Panc1 (cell line): ENCODE data around the gene ZNF609. TPM values are rescaled to one million over a fixed set of nuclear protein-coding genes. Genes with fewer than 3 reads are reported as not detected.

ENCODE experiments used
- ATAC-seq: fragments of 200-7000 bp; cut with Tn5 transposase; 2 replicates; pipeline ENCODE4 v1.9.1; 2020; ENCODE audit warnings: mild to moderate bottlenecking, moderate library complexity
- BruUV-seq: library from RNA; stranded (reverse); fragments of 400-500 nt; replicated peaks from 2 replicates; lab custom pipeline; 2021; lab: Mats Ljungman, UMichigan
- CTCF ChIA-PET: fragments of 300-600 bp; sonication (Branson Sonifier 250); formaldehyde crosslinking; loops from one replicate; lab custom pipeline; 2022; ENCODE audit warnings: antibody characterized with exemption; lab: Charles Lee
- POLR2A ChIA-PET: fragments of 300-600 bp; sonication (Branson Sonifier 250); formaldehyde crosslinking; loops from one replicate; lab custom pipeline; 2022; ENCODE audit warnings: antibody characterized with exemption; lab: Charles Lee
- DNase-seq: peaks from one replicate; pipeline ENCODE4 v3.0.0-alpha.2; 2010; ENCODE audit warnings: low read depth, low spot score
- H3K27ac ChIP-seq: 2 replicates; pipeline ENCODE4 v1.5.1; 2011; ENCODE audit warnings: mild to moderate bottlenecking, low read length, inconsistent platforms
- H3K27me3 ChIP-seq: fragments of 200-500 bp; sonication (Bioruptor generic); 2 replicates; pipeline ENCODE4 v1.6.0; 2014; ENCODE audit warnings: low read length, inconsistent platforms; ENCODE audit not compliant: control insufficient read depth, insufficient read depth
- H3K36me3 ChIP-seq: fragments of 200-500 bp; sonication (Bioruptor generic); 2 replicates; pipeline ENCODE4 v1.5.1; 2014; ENCODE audit warnings: inconsistent platforms, mild to moderate bottlenecking, low read length, moderate library complexity; ENCODE audit not compliant: control insufficient read depth, insufficient read depth
- H3K4me1 ChIP-seq: 2 replicates; pipeline ENCODE4 v1.5.1; 2011; ENCODE audit warnings: inconsistent platforms, mild to moderate bottlenecking, low read length, moderate library complexity; ENCODE audit not compliant: control insufficient read depth, insufficient read depth
- H3K4me3 ChIP-seq, 2 experiments: 2 replicates each; pipeline ENCODE4 v1.5.1; 2011 to 2012; ENCODE audit warnings: low read depth in 2 of 2, low read length in 2 of 2, mild to moderate bottlenecking in 2 of 2, inconsistent platforms in 1 of 2, moderate library complexity in 1 of 2
- H3K9me3 ChIP-seq: fragments of 200-500 bp; sonication (Bioruptor generic); 2 replicates; pipeline ENCODE4 v1.5.1; 2014; ENCODE audit warnings: low read depth, mild to moderate bottlenecking, inconsistent platforms, low read length, moderate library complexity; ENCODE audit not compliant: control insufficient read depth, insufficient read depth
- CTCF ChIP-seq: fragments of 450-650 bp; IDR thresholded peaks from 2 replicates; pipeline ENCODE4 v1.5.1; 2017; ENCODE audit warnings: mild to moderate bottlenecking
- POLR2AphosphoS5 ChIP-seq: IDR thresholded peaks from 2 replicates; pipeline ENCODE4 v1.6.1; 2012; ENCODE audit warnings: mild to moderate bottlenecking, low read depth, low read length, moderate library complexity
- SIN3A ChIP-seq: IDR thresholded peaks from 2 replicates; pipeline ENCODE4 v1.6.1; 2012; ENCODE audit warnings: low read depth, mild to moderate bottlenecking, low read length, moderate library complexity, borderline replicate concordance; ENCODE audit not compliant: insufficient read depth
- TCF7L2 ChIP-seq: IDR thresholded peaks from 2 replicates; pipeline ENCODE4 v1.6.1; 2011; ENCODE audit warnings: mild to moderate bottlenecking, low read depth, low read length, inconsistent platforms
- in situ Hi-C: cut with HindIII; loops from 2 replicates; pipeline ENCODE4 v1.10.0; 2016; ENCODE audit warnings: low sequenced_read_pairs, low pct_unique_long_range_greater_than_20kb
- intact Hi-C: fragments of 100-400 bp; cut with micrococcal nuclease; formaldehyde crosslinking; loops from one replicate; pipeline ENCODE4 v1.10.0; 2022; ENCODE audit not compliant: unreplicated experiment
- total RNA-seq: library from RNA; stranded (reverse); gene quantifications from one replicate; pipeline ENCODE4 v1.2.1, GENCODE V29; 2021; ENCODE audit not compliant: unreplicated experiment
- TF ChIP-seq, protein P1 (sequence below), 2 experiments: IDR thresholded peaks; 2 replicates each; pipeline ENCODE4 v1.6.1; 2011 to 2012; ENCODE audit warnings: low read depth in 2 of 2, control low read depth in 1 of 2, low read length in 1 of 2, mild to moderate bottlenecking in 1 of 2, moderate library complexity in 1 of 2; ENCODE audit not compliant: insufficient read depth in 1 of 2

Gene ZNF609
- total RNA-seq, 1 experiment from 2014 or later, result 47.2 TPM

GRCh38 chr15:64712353-64712752 is 252.0 kb downstream of the ZNF609 start:
- BruUV-seq, result no TSS peak
- intact Hi-C loops, result no loop called here
- Histone ChIP-seq H3K4me1 (no peaks in the 10 kb centered on the region), H3K4me3 (no peak overlapping the region), H3K36me3 (no peaks in the 10 kb centered on the region), H3K9me3 (no peaks in the 10 kb centered on the region), H3K27ac (no peak overlapping the region), H3K27me3 (no peaks in the 10 kb centered on the region)
- DNase-seq (no peak), ATAC-seq (no peak)
- POLR2A ChIA-PET, result interaction anchor here (0.6 kb wide), 1 partner anchor 90 kb away, joined by 6 read pairs; no protein-coding TSS in a partner anchor
- in situ Hi-C loops, result no loop called here
- TF ChIP-seq, protein P1, sequence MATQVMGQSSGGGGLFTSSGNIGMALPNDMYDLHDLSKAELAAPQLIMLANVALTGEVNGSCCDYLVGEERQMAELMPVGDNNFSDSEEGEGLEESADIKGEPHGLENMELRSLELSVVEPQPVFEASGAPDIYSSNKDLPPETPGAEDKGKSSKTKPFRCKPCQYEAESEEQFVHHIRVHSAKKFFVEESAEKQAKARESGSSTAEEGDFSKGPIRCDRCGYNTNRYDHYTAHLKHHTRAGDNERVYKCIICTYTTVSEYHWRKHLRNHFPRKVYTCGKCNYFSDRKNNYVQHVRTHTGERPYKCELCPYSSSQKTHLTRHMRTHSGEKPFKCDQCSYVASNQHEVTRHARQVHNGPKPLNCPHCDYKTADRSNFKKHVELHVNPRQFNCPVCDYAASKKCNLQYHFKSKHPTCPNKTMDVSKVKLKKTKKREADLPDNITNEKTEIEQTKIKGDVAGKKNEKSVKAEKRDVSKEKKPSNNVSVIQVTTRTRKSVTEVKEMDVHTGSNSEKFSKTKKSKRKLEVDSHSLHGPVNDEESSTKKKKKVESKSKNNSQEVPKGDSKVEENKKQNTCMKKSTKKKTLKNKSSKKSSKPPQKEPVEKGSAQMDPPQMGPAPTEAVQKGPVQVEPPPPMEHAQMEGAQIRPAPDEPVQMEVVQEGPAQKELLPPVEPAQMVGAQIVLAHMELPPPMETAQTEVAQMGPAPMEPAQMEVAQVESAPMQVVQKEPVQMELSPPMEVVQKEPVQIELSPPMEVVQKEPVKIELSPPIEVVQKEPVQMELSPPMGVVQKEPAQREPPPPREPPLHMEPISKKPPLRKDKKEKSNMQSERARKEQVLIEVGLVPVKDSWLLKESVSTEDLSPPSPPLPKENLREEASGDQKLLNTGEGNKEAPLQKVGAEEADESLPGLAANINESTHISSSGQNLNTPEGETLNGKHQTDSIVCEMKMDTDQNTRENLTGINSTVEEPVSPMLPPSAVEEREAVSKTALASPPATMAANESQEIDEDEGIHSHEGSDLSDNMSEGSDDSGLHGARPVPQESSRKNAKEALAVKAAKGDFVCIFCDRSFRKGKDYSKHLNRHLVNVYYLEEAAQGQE (IDR thresholded peaks at IDR 0.05; ENCODE audit: insufficient read depth in 1 of 2, low read depth in 2 of 2, low read length in 1 of 2), result no peak
- TF ChIP-seq POLR2AphosphoS5, result no peak
- no peak for TF ChIP-seq TCF7L2
- no peak for TF ChIP-seq SIN3A
- no peak for TF ChIP-seq CTCF
- CTCF ChIA-PET, result interaction anchor here (0.7 kb wide), 1 partner anchor 199 kb away, joined by 3 read pairs; no protein-coding TSS in a partner anchor

- BruUV-seq, result no TSS peak
- TF ChIP-seq CTCF (no peak), SIN3A (no peak), TCF7L2 (no peak), POLR2AphosphoS5 (no peak)
- TF ChIP-seq, protein P1 (IDR thresholded peaks at IDR 0.05; ENCODE audit: insufficient read depth in 1 of 2, low read depth in 2 of 2, low read length in 1 of 2), result no peak
- intact Hi-C loops, result no loop called here
Measured at GRCh38 chr15:64713592-64713991, 253.2 kb downstream of the ZNF609 start.

More at GRCh38 chr15:64713592-64713991, 253.2 kb downstream of the ZNF609 start:
- in situ Hi-C loops, result no loop called here
- H3K4me3 ChIP-seq, result no peak overlapping the region
- no peaks in the 10 kb centered on the region for H3K27me3 ChIP-seq
- no peak for DNase-seq
- ATAC-seq, result no peak
- no peak overlapping the region for H3K27ac ChIP-seq
- H3K36me3 ChIP-seq, result no peaks in the 10 kb centered on the region
- H3K9me3 ChIP-seq, result no peaks in the 10 kb centered on the region
- POLR2A ChIA-PET, result no interaction called here
- no peaks in the 10 kb centered on the region for H3K4me1 ChIP-seq
- CTCF ChIA-PET, result no interaction called here
